HG03135 (cell line): ENCODE data around the gene PLVAP.
A peak's percentile ranks its signal among the peaks of the same experiment; 100 is the strongest.

Source experiments
- ATAC-seq: cut with Tn5 transposase; IDR thresholded peaks from one replicate; pipeline ENCODE4 v1.9.1; 2021; ENCODE audit warnings: mild to moderate bottlenecking, moderate library complexity; ENCODE audit not compliant: unreplicated experiment

The PLVAP gene

GRCh38 chr19:17376935-17377600 lies at the start of gene PLVAP:
TSS of gene PLVAP (minus strand) at chr19:17377342. CDS start at chr19:17377288, 54 bp downstream.
- no peak for ATAC-seq

DNA sequence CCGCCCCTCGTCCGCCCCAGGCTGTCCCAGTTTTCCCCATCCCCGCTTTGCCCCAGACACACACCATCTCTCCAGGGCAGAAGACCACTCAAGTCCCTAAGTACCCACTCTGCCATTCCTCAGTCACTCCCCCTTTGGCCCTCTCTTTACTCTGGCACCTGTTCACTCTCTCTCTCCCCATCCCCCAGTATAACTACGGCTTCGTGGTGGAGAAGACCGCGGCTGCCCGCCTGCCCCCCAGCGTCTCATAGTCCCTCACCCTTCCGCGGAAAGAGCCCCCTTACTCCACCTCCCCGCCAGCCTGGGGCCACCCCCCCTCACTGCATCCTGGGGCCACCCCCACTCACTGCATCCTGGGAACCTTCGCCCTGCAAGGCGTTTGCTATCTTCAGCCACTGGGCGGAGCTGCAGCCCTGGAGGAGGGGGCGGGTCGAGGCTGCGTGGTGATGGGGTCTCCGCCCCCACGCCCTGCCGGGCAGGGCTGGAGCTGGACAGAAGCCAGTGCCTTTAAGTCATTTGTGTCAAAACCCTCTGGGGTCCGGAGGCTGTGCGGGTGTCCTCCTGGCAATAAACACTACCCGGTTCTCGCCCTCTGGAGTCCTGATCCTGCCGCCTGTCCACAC lies 47.7 kb upstream of the PLVAP start:
- ATAC-seq, result no peak

- ATAC-seq, result no peak
Observed at GRCh38 chr19:17423429-17424208, 46.5 kb upstream of the PLVAP start.

DNA sequence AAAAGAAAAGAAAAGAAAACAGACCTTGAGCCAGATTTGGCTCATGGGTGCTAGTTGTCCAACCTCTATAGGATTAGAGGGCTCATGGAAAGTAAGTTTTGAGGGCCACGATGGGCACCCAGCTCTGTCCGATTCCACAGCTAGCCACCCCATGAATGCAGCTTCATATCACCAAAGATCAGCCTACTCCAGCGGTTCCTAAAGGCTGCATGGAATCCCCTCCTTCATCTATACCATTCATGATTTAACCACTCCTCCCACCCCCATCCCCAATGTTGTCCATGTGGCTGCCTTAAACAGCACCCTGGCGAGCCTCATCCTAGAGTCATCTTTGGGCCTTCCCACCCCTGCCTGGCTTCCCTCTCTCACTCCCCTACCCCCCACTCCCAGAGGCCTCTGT lies 44.8 kb upstream of the PLVAP start:
- ATAC-seq, result no peak

DNA sequence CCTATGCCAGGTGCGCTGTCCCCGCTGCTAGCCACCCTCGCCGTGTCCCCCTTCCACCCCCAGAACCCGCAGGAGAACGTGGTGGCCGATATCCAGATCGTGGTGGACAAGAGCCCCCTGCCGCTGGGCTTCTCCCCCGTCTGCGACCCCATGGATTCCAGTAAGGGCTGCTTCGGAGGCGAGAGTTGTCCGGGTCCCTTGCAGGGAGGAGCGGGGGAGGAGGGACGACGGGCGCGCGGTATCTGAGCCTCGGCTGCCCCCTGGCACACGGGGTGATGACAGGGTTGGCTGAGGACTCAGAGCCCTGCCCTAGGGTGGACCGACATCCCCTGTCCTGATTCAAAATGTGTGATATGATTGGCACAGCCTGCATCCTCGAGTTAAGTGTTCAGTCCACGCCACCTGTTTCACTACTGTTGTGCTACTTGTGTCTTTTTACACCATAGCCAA lies 43.4 kb upstream of the PLVAP start:
- ATAC-seq, result no peak

- ATAC-seq, result peak; percentile 85
Observed at GRCh38 chr19:17419621-17420474, 42.7 kb upstream of the PLVAP start, which contains the start of gene MVB12A. TSS of gene MVB12A (plus strand) at chr19:17420047. CDS start at chr19:17420136, 89 bp downstream.

DNA sequence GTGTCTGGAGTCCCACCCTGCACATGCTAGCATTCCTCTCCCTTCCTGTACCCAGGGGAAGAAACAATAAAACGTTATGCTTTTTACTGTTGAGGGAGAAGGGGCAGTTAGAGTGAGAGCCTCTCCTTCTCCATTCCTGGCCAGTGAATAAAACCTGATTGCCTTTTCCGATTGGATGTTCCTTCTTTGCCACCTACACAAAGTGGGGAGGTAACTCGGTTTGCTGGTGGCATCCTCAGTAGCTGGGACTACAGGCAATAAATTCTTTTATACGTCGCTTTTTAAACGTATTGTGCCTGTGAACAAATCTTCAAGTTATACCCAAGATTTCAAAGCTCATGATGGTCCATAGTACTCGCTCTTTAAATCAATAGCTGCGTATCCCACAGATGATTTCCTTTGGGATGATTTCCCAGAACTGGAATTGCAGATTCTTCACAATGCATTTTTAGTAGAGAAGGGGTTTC lies 42.0 kb upstream of the PLVAP start:
- ATAC-seq, result no peak

GRCh38 chr19:17418710-17419109 lies 41.6 kb upstream of the PLVAP start:
- ATAC-seq, result no peak

- no peak for ATAC-seq
Observed at GRCh38 chr19:17415121-17415520, 38.0 kb upstream of the PLVAP start.

DNA sequence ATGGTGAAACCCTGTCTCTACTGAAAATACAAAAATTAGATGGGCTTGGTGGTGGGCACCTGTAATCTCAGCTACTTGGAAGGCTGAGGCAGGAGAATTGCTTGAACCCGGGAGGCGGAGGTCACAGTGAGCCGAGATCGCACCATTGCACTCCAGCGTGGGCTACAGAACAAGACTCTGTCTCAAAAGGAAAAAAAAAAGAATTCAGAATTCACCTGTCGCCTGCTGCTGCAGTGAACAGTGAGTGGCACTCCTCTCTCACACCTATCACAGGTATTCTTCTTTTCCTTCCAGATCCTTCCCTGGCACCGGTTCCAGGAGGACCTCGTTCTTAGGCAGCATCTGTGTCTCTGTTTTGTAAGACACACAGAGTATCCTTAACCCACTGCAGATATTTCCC lies 37.0 kb upstream of the PLVAP start:
- no peak for ATAC-seq

GRCh38 chr19:17411801-17412200 lies 34.7 kb upstream of the PLVAP start:
- no peak for ATAC-seq

GRCh38 chr19:17409990-17410389 lies 32.8 kb upstream of the PLVAP start:
- ATAC-seq, result no peak

DNA sequence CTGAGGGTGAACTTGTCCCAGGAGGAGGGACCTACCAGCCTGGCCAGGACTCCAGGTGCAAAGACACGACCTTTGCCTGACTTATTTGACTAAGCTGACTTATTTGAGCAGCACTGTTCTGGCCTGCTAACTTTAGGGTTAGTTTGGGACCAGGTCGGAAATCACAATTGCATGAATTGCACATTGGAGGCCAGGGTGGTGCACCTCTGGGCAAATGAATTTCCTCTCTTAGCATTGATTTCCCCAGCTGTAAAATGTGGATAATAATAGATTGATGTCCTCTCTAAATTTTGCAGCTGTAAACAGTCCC lies 29.7 kb upstream of the PLVAP start:
- ATAC-seq, result no peak

DNA sequence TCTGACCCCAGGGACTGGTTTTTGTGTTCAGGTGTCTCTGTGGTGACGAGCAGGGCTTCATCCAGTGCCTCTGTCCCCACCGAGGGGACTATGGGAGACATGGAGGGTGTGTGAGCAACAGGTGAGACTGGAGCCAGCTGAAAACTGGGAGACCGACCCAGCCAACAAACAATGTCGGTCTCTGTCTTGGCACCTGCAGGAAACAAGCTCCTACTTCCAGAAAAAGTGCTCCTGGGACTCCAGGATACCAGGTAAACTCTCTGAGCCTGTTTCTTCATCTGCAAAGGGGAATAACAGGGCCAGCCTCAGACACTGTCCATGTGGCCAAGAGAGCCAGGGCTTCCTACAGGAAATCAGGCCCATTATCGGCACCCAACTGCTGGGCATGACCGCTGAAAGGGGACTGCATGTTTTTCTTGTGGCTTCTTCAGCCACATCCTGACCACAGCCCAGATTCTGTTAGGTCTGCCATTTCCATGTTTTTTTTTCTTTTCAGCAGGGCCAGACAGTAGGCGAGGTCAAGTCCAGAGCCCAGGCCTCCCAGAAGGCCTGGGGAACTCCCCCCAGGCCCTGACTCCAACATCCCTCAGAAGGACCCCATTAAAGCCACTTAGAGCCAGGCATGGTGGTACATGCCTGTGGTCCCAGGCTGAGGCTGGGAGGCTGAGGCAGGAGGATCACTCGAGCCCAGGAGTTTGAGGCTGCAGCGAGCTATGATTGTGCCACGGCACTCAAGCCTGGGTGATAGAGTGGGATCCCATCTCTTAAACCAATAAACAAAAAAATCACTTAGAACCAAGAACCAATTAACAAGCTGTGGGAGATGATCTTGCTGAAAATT lies 29.1 kb upstream of the PLVAP start:
- ATAC-seq, result peak; percentile 11

DNA sequence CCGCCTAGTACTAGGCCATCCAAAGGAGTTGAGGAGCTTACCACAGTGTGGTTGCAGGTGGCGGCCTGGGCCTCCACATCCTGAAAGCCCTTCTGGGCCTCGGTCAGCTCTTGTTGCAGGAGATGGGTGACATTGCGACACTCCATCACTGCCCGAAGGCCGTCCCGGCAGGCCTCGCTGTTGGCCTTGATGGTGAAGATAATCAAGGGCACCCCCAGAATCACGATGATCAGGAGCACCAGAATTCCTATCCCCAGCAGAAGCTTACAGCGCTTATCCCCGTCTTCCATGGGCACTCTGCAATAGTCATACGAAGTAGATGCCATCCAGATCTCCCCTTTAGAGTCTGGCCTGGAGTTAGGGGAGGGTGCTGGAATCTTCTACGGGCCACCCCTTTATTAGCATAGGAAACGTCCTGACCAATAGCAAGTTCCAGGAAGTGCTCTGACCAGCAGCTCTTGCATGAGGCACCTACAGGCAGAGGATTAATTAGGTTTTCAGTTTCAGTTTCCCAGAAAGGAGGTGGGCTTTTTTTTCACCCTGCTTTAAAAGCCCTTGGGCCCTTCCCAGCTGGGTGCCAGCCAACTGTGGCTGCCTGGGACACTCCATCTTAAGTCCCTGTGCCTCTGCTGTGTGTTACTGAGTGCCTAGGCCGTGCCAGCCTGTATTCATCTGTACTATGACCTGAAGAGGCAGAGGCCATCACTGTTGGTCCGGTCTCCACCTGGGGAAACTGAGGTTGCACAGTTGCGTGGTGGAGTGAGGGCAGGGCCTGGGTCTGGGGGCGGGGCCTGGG lies 28.3 kb upstream of the PLVAP start, which contains the start of gene BST2:
BST2 (minus strand) TSS at position 381 of the 796 bp plus-strand sequence; CDS start at position 326, 55 bp downstream.
- ATAC-seq, result peak; percentile 74

DNA sequence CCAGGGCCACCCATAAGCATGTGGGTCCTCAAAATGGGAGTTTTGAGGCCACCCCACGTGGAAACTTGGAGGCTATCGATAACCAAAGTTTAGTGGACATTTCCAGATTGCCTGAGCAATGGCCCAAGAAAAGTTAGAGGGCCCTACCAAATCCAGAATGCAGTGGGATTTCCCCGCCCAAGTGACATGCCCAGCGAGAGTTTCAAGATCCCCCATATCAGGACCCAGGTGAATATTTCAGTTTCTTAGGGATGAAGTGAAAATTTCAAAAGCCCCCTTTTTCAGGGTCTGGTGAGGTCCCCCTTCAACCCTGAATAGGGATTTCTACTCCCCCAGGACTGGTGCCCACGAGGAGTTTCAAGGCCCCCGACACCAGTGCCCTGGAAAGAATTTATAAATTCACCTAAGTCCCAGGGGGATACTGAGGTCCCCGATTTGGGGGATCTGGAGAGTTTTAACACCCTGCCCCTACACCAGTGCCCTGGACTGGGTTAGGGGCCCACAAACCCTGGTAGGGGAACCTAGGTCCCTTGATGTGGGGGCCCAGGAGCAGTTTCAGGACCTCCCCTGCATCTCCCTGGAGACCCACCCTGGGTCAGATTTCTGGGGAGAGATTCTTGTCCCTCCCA lies 27.6 kb upstream of the PLVAP start:
- peak; percentile 11 for ATAC-seq

GRCh38 chr19:17404015-17404414 lies 26.9 kb upstream of the PLVAP start:
- no peak for ATAC-seq

DNA sequence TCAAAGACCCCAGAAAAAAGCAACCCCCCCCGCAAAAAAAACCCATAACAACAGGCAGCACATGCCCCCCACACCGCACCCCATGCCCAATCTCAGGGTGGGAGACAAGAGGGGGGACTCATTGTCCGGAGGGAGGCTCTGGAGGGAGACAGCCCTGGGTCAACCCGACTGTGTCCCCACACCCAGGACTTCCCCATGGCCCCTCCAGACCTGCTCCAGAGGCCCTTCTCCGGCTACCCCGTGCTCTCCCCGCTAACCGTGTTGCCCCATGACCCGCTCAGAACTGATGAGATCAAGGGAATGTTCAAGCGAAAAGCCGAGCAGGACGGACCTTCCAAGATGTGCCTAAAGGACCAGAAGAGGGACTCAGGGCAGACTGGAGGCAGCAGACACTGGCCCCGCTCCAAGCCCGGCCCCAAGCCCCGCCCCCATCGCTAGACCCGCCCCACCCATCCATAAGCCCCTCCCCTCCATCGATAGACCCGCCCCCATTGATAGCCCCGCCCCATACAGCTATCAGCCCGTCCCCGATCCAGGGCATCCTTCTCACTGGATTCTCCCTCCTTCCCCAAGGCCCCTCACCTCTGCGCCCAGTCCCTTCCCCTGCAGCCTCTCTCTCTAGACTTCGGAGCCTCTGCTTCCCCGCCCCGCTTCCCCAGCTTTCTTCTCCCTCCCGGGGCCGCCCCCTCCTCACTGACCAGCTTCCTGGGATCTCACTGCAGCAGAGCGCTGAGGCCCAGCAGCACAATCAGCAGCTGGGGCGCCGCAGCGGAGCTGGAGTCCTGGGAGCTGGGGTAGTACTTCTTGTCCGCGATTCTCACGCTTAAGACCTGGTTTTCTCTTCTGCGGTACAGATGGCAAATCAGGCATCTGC lies 26.1 kb upstream of the PLVAP start:
- no peak for ATAC-seq
